Fibroblast of peridontal ligament (primary cell): ENCODE data around the gene CLNK.
"Not testable (repeated sequence)": the region's sequence is repeated elsewhere in the genome, so short reads cannot be mapped to it uniquely, and the experiment has no call there.

Experiments used
- DNase-seq: peaks from one replicate; pipeline ENCODE4 v3.0.0-alpha.2; 2010; ENCODE audit errors: extremely low read depth

The CLNK gene

GRCh38 chr4:10579648-10580047, 104.9 kb downstream of the CLNK start:
- DNase-seq, result no peak

GRCh38 chr4:10577508-10578426, 106.8 kb downstream of the CLNK start:
- no peak for DNase-seq

- no peak for DNase-seq
Observed at GRCh38 chr4:10577018-10577417, 107.5 kb downstream of the CLNK start.

GRCh38 chr4:10576236-10576635, 108.3 kb downstream of the CLNK start:
- DNase-seq, result no peak

- DNase-seq, result no peak
Observed at GRCh38 chr4:10575414-10575813, 109.2 kb downstream of the CLNK start.

- DNase-seq, result not testable (repeated sequence)
Observed at GRCh38 chr4:10574553-10574952, 110.0 kb downstream of the CLNK start.

GRCh38 chr4:10571909-10572308, 112.7 kb downstream of the CLNK start:
- no peak for DNase-seq

- DNase-seq, result no peak
Observed at GRCh38 chr4:10569491-10569890, 115.1 kb downstream of the CLNK start.

GRCh38 chr4:10567766-10568165, 116.8 kb downstream of the CLNK start:
- DNase-seq, result no peak

GRCh38 chr4:10565166-10565780, 119.3 kb downstream of the CLNK start:
- no peak for DNase-seq

- DNase-seq, result peak; percentile 75
Observed at GRCh38 chr4:10554694-10555093, 129.9 kb downstream of the CLNK start.

- no peak for DNase-seq
Observed at GRCh38 chr4:10554121-10554520, 130.4 kb downstream of the CLNK start.

GRCh38 chr4:10552591-10553280, 131.8 kb downstream of the CLNK start:
- DNase-seq, result no peak

GRCh38 chr4:10535912-10536311, 148.7 kb downstream of the CLNK start:
- DNase-seq, result no peak

GRCh38 chr4:10534820-10535219, 149.7 kb downstream of the CLNK start:
- DNase-seq, result no peak

- DNase-seq, result no peak
Observed at GRCh38 chr4:10532155-10532554, 152.4 kb downstream of the CLNK start.

GRCh38 chr4:10530137-10530786, 154.3 kb downstream of the CLNK start:
- no peak for DNase-seq

- DNase-seq, result no peak
Observed at GRCh38 chr4:10529291-10530136, 155.1 kb downstream of the CLNK start.

- DNase-seq, result no peak
Observed at GRCh38 chr4:10527438-10527837, 157.1 kb downstream of the CLNK start.

- DNase-seq, result no peak
Observed at GRCh38 chr4:10526429-10527222, 157.9 kb downstream of the CLNK start.
